Activated CD8-positive, alpha-beta memory T cell treated with anti-CD3 and anti-CD28 coated beads, Interleukin-2, amount 50 U/mL, for 24 hours (primary cell): ENCODE results near the gene EAF1.
"Not testable (repeated sequence)": the region's sequence is repeated elsewhere in the genome, so short reads cannot be mapped to it uniquely, and the experiment has no call there.

Source experiments
- DNase-seq: peaks from one replicate; pipeline ENCODE4 v3.0.0-alpha.2; 2020; ENCODE audit errors: extremely low read depth

The EAF1 gene

GRCh38 chr3:15405448-15406050 is 21.8 kb upstream of the EAF1 start:
- DNase-seq = no peak

- DNase-seq = no peak
Observed at GRCh38 chr3:15409239-15409638, 18.2 kb upstream of the EAF1 start.

GRCh38 chr3:15409774-15410173 is 17.6 kb upstream of the EAF1 start:
- DNase-seq = no peak

- not testable (repeated sequence) for DNase-seq
Observed at GRCh38 chr3:15410966-15411365, 16.4 kb upstream of the EAF1 start.

- no peak for DNase-seq
Observed at GRCh38 chr3:15420871-15421270, 6.5 kb upstream of the EAF1 start.

- no peak for DNase-seq
Observed at GRCh38 chr3:15426579-15427118, 749 bp upstream of the EAF1 start.

GRCh38 chr3:15427981-15428380 is 583 bp downstream of the EAF1 start:
- no peak for DNase-seq

- no peak for DNase-seq
Observed at GRCh38 chr3:15428539-15428938, 1.1 kb downstream of the EAF1 start.

- DNase-seq = no peak
Observed at GRCh38 chr3:15429080-15429479, 1.7 kb downstream of the EAF1 start.

GRCh38 chr3:15430624-15431023 is 3.2 kb downstream of the EAF1 start:
- DNase-seq = no peak

GRCh38 chr3:15431256-15431837 is 3.9 kb downstream of the EAF1 start:
- no peak for DNase-seq

- DNase-seq = no peak
Observed at GRCh38 chr3:15433531-15433930, 6.1 kb downstream of the EAF1 start.

- no peak for DNase-seq
Observed at GRCh38 chr3:15434756-15435155, 7.4 kb downstream of the EAF1 start.

- DNase-seq = no peak
Observed at GRCh38 chr3:15436246-15436645, 8.8 kb downstream of the EAF1 start.

- no peak for DNase-seq
Observed at GRCh38 chr3:15438983-15439382, 11.6 kb downstream of the EAF1 start.

- DNase-seq = no peak
Observed at GRCh38 chr3:15439476-15439875, 12.1 kb downstream of the EAF1 start.

GRCh38 chr3:15440891-15441290 is 13.5 kb downstream of the EAF1 start:
- DNase-seq = no peak

GRCh38 chr3:15443826-15444524 is 16.6 kb downstream of the EAF1 start:
- no peak for DNase-seq

- no peak for DNase-seq
Observed at GRCh38 chr3:15449489-15450224, 22.3 kb downstream of the EAF1 start.

GRCh38 chr3:15450438-15451215 is 23.2 kb downstream of the EAF1 start:
- DNase-seq = no peak
